Stimulated activated CD8-positive, alpha-beta memory T cell treated with anti-CD3 and anti-CD28 coated beads, Interleukin-7, amount 100 ng/mL, for 4 hours (primary cell): Measurements from ENCODE around the gene MCM7.
A peak's percentile ranks its signal among the peaks of the same experiment; 100 is the strongest.

Experiments
- DNase-seq, 2 donors: peaks; one replicate each; pipeline ENCODE4 v3.0.0-alpha.2; 2020; ENCODE audit warnings: low read depth in 2 of 2

MCM7 gene

DNA sequence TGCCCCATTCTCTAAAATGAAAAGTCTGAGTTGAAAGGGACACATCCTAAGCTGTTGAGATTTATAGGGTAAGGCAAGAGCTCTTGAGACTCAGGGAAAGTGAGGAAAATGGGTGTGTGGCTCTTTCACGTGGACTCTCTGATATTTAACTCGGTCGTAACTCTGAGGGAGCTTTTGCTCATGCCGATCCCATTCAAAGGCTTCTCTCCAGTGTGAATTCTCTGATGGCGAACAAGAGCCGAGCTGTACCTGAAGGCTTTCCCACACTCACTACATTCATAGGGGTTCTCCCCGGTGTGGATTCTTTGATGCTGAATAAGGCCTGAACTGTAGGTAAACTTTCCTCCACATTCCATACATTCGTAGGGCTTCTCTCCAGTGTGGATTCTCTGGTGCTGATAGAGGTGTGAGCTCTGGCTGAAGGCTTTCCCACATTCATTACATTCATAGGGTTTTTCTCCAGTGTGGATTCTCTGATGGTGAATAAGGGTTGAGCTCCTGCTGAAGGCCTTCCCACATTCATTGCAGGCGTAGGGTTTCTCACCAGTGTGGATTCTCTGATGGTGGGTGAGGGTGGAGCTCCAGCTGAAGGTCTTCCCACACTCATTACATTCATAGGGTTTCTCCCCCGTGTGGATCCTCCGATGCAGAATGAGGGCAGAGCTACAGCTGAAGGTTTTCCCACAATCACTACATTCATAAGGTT, 30.0 kb downstream of the MCM7 start:
- DNase-seq = no peak

DNA sequence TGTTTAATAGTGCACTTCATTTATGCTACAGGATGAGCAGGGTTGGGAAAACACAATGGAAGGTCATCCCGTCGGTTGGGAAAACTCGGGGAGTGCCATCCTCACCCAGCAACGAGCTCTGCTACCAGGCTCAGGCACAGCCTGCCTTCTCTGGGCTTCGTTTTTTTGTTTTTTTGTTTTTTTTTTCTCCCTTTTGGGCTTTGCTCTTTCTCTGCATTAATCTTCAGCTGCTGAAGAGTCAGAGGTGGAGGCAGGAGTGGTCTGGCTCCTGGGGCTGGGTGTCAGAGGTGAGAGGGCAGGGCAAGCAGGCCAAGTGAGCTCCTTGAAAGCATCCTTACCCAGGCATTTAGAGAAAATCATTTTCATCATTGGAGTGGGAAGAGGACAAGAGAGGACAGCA, 31.2 kb downstream of the MCM7 start:
- no peak for DNase-seq

- DNase-seq = no peak
Measured at GRCh38 chr7:100066953-100067352, 34.2 kb downstream of the MCM7 start.

DNA sequence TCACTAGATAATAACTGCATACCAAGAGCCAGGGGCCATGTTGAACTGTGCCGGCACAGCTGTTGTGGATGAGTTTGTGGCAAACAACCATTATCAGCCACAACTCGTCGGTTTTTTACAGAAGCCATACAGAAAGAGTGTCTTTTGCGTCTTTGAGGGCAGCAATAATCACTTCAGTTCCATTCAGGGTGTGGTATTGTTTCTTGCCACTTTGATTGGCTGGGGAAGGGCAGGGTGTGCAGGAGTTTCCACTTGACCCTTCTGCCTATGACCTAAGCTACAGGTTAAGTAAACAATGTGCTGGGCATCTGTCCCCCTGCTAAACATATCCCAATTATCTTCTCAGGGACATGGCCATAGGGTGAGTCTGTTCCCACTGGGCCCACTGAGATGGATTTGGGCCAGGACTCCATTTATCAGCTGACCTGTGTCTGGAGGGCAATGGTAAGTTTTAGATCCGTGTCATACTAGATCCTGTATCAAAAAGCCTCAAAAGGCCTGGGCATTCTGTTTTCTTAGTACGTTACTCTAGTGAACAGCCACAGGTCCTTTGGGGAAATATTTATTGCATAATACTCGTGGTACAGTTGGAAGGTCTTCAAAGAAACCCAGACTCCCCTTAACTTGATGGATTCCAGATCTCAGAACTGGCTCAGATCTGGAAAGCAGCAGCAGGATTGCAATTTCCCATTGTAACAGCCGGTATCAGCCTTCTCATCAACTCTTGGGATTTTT, 35.6 kb downstream of the MCM7 start:
- DNase-seq = no peak

DNA sequence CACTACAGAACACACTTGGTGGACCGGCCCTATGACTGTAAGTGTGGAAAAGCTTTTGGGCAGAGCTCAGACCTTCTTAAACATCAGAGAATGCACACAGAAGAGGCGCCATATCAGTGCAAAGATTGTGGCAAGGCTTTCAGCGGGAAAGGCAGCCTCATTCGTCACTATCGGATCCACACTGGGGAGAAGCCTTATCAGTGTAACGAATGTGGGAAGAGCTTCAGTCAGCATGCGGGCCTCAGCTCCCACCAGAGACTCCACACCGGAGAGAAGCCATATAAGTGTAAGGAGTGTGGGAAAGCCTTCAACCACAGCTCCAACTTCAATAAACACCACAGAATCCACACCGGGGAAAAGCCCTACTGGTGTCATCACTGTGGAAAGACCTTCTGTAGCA, 37.0 kb downstream of the MCM7 start:
- DNase-seq = no peak

GRCh38 chr7:100063376-100063775, 37.8 kb downstream of the MCM7 start:
- no peak for DNase-seq

DNA sequence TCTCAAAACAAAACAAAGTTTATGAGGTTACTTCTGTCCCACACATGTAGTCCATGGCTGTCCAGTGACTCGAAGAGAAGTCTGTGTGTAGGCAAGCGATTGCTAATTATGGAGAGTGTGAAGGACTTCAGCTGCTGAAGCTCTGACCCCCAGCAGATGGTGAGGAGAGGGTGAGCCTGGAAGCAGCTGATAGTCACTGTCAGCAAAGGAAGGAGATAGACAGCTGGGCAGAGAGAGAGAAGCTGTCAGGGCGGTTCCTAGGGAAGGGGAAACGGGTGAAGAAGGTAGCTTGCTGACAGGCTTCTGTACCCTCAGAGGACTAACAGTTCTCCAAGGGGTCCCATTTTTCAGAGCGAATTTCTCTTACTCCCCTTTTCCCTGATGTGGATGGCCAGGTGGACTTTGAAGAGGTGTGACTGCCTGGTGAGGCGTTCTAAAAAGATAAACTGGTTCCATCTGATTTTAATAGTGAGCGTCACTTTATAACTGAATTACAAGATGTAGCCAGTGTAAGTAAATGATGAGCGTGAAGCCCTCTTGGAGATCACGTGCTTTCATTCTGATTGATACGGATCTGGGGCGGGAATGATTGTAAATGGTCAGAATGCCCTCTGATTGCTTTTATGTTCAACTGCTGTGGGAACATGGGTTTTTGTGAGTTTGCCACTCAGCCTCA, 39.5 kb downstream of the MCM7 start:
- no peak for DNase-seq

DNA sequence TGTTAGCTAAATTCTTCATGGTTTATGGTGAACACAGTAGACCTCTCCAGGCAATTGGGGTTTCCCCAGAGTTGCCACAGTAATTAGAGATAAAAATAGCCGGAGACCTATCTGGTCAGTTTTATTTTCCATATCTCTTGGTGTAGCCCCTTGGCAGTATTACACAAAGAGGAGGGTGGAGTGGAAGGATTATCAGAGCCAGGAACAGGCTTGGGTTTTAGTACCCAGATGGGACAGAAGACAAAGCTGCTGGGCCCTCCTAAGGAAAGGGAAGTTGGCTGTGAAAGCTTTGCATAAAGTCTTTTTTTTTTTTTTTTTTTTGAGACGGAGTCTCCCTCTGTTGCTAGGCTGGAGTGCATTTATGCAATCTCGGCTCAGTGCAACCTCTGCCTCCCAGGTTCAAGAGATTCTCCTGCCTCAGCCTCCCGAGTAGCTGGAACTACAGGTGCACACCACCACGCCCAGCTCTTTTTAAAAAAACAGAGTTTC, 41.9 kb downstream of the MCM7 start:
- DNase-seq = no peak

- no peak for DNase-seq
Measured at GRCh38 chr7:100057006-100057405, 44.2 kb downstream of the MCM7 start.

DNA sequence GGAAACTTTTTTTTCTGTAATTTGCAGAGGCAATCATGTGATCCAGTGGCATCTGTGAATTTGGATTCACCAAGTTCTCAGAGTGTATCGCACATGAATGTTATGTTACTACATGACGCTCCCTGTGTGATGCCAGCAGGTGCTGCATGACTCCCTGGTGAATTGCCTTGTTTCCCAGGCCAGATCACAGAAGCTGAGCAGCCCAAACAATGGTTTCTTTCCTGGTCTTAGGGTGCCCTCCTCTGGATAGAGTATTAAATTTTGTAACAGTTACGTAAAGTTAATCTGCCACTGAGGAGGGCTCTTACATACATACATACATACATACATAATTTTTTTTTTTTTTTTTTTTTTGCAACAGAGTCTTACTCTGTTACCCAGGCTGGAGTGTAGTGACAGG, 48.0 kb downstream of the MCM7 start:
- DNase-seq = no peak

- no peak for DNase-seq
Measured at GRCh38 chr7:100051611-100052010, 49.6 kb downstream of the MCM7 start.

GRCh38 chr7:100049441-100050291, 51.5 kb downstream of the MCM7 start, which contains the start of gene ZSCAN21:
TSS of gene ZSCAN21 (plus strand) at chr7:100049774. CDS start at chr7:100057007, 7,233 bp downstream.
- DNase-seq = peak; percentile 69 to 78

DNA sequence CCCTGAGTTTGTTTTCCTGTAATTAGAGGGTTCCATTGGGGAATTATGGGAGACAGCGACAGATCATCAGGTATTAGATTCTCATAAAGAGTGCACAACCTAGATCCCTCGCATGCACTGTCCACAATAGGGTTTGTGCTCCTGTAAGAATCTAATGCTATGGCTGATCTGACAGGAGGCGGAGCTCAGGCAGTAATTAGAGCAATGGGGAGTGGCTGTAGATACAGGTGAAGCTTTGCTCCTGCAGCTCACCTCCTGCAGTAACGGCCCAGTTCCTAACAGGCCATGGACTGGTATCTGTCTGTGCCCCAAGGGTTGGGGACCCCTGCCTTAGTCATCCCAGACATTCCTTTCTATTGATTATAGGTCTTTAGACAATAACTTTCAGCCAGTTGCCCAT, 52.5 kb downstream of the MCM7 start:
- DNase-seq = no peak

GRCh38 chr7:100044718-100045117, 56.5 kb downstream of the MCM7 start:
- no peak for DNase-seq
